HG03066 (cell line): Measurements from ENCODE around the gene PHOX2A.
"Not testable (repeated sequence)": the region's sequence is repeated elsewhere in the genome, so short reads cannot be mapped to it uniquely, and the experiment has no call there.

Experiments
- ATAC-seq: cut with Tn5 transposase; IDR thresholded peaks from one replicate; pipeline ENCODE4 v1.9.1; 2021; ENCODE audit warnings: low read depth; ENCODE audit not compliant: unreplicated experiment

The PHOX2A gene

GRCh38 chr11:72223615-72224563, 20.1 kb downstream of the PHOX2A start:
- peak; percentile 47 for ATAC-seq

- peak; percentile 53 for ATAC-seq
These were observed 20.9 kb downstream of the PHOX2A start for GRCh38 chr11:72222907-72223614.

- no peak for ATAC-seq
These were observed 21.7 kb downstream of the PHOX2A start for GRCh38 chr11:72222106-72222891.

- ATAC-seq: no peak
These were observed 22.4 kb downstream of the PHOX2A start for GRCh38 chr11:72221386-72222075.

GRCh38 chr11:72220696-72221363, 23.1 kb downstream of the PHOX2A start:
- ATAC-seq: no peak

GRCh38 chr11:72218251-72218745, 25.7 kb downstream of the PHOX2A start:
- ATAC-seq: no peak

GRCh38 chr11:72217841-72218240, 26.1 kb downstream of the PHOX2A start:
- no peak for ATAC-seq

- no peak for ATAC-seq
These were observed 27.3 kb downstream of the PHOX2A start, which contains the start of gene FOLR2 for GRCh38 chr11:72216638-72217037. TSS of gene FOLR2 (plus strand) at chr11:72216794. CDS start at chr11:72218585, 1,791 bp downstream.

- no peak for ATAC-seq
These were observed 34.9 kb downstream of the PHOX2A start for GRCh38 chr11:72209101-72209500.

- ATAC-seq: no peak
These were observed 35.7 kb downstream of the PHOX2A start for GRCh38 chr11:72208281-72208680.

GRCh38 chr11:72206794-72207193, 37.2 kb downstream of the PHOX2A start:
- ATAC-seq: not testable (repeated sequence)

GRCh38 chr11:72204886-72205285, 39.1 kb downstream of the PHOX2A start:
- no peak for ATAC-seq

GRCh38 chr11:72203163-72203562, 40.8 kb downstream of the PHOX2A start:
- no peak for ATAC-seq

- no peak for ATAC-seq
These were observed 41.4 kb downstream of the PHOX2A start for GRCh38 chr11:72202571-72202970.

GRCh38 chr11:72201445-72201844, 42.5 kb downstream of the PHOX2A start:
- not testable (repeated sequence) for ATAC-seq

GRCh38 chr11:72195518-72196270, 48.3 kb downstream of the PHOX2A start:
- ATAC-seq: no peak

- no peak for ATAC-seq
These were observed 52.0 kb downstream of the PHOX2A start, which contains the start of gene FOLR1 for GRCh38 chr11:72191961-72192381. TSS of gene FOLR1 (plus strand) at chr11:72192140. CDS start at chr11:72192174, 34 bp downstream.

- no peak for ATAC-seq
These were observed 53.3 kb downstream of the PHOX2A start for GRCh38 chr11:72190631-72191071.
